ENCODE measurements around the gene BMP7. TPM values are rescaled to one million over a fixed set of nuclear protein-coding genes. Genes with fewer than 3 reads are reported as not detected.

BMP7 gene
- total and polyA plus RNA-seq, 2 donors (not counting 3 experiments of a cell fraction or from before 2014, with no cell fraction given), result not detected

DNA sequence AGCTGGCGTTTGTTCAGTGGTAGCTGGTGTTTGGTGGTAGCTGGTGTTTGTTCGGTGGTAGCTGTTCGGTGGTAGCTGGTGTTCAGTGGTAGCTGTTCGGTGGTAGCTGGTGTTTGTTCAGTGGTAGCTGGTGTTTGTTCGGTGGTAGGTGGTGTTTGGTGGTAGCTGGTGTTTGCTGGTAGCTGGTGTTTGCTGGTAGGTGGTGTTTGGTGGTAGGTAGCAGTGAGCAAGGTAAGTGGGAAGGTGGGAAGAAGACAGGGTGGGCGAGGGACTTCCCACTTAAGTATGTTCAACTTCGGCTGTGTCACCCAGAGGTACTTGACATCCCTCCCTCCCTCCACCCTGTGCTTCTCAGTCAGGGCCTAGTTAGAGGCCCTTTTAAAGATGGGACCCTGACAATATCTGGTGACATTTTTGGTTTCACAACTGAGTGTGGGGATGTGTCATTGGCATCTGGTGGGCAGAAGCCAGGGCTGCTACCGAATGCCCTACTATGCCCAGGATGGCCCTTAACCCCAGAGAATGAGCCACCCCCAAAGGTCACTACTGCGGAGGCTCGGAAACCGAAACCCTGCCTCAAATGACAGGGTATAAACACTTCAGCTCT, 47.3 kb downstream of the BMP7 start:
- H3K4me3 ChIP-seq (replicated peaks in 1 of 3; ENCODE audit: insufficient read depth in 1 of 3, low read depth in 1 of 3, low read length in 3 of 3), result no peak overlapping the region
- H3K9me3 ChIP-seq (replicated peaks; ENCODE audit: control insufficient read depth, insufficient read depth, low read length), result no peaks in the 10 kb centered on the region
- H3K4me1 ChIP-seq (ENCODE audit: control insufficient read depth, extremely low read depth, insufficient read depth, low read length), result no peaks in the 10 kb centered on the region
- no peak overlapping the region for H3K4me2 ChIP-seq (ENCODE audit: insufficient read depth, low read length)
- H3K27ac ChIP-seq (ENCODE audit: insufficient read depth, low read depth, low read length), result no peak overlapping the region
- intact Hi-C loops (cut with micrococcal nuclease) (no loop called here), dilution Hi-C loops (cut with MboI; ENCODE audit: extremely low pct_ligation_motif_present, low sequenced_read_pairs) (no loop called here)
- no peak overlapping the region for H3K9ac ChIP-seq (replicated peaks; ENCODE audit: extremely low read depth, insufficient read depth, low read length)
- no TSS peak for BruUV-seq (replicated peaks)
- CTCF ChIA-PET, result no interaction called here
- no peaks in the 10 kb centered on the region for H4K20me1 ChIP-seq (replicated peaks; ENCODE audit: control insufficient read depth, extremely low read depth, insufficient read depth, low read length)
- POLR2A ChIA-PET, result no interaction called here
- TF ChIP-seq, protein P1, sequence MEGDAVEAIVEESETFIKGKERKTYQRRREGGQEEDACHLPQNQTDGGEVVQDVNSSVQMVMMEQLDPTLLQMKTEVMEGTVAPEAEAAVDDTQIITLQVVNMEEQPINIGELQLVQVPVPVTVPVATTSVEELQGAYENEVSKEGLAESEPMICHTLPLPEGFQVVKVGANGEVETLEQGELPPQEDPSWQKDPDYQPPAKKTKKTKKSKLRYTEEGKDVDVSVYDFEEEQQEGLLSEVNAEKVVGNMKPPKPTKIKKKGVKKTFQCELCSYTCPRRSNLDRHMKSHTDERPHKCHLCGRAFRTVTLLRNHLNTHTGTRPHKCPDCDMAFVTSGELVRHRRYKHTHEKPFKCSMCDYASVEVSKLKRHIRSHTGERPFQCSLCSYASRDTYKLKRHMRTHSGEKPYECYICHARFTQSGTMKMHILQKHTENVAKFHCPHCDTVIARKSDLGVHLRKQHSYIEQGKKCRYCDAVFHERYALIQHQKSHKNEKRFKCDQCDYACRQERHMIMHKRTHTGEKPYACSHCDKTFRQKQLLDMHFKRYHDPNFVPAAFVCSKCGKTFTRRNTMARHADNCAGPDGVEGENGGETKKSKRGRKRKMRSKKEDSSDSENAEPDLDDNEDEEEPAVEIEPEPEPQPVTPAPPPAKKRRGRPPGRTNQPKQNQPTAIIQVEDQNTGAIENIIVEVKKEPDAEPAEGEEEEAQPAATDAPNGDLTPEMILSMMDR (IDR thresholded peaks at IDR 0.05; ENCODE audit: extremely low read depth in 1 of 2, insufficient read depth in 1 of 2, low read depth in 1 of 2, low read length in 2 of 2), result no peak
- TF ChIP-seq MYC (IDR thresholded peaks at IDR 0.05; ENCODE audit: low read depth, low read length), result no peak
- no peak for TF ChIP-seq POLR2A (IDR thresholded peaks at IDR 0.05; ENCODE audit: low read depth, low read length)
- no peak for TF ChIP-seq EZH2 (IDR thresholded peaks at IDR 0.05; ENCODE audit: borderline replicate concordance, low read depth, low read length, severe bottlenecking)
- no peak for TF ChIP-seq POLR2AphosphoS5 (IDR thresholded peaks at IDR 0.05; ENCODE audit: insufficient read depth, low read depth, low read length)
- TF ChIP-seq FOS (IDR thresholded peaks at IDR 0.05; ENCODE audit: borderline replicate concordance, insufficient read depth, low read length), result no peak
- TF ChIP-seq, protein P2, sequence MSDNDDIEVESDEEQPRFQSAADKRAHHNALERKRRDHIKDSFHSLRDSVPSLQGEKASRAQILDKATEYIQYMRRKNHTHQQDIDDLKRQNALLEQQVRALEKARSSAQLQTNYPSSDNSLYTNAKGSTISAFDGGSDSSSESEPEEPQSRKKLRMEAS (IDR thresholded peaks at IDR 0.05; ENCODE audit: insufficient read depth, insufficient read length), result no peak
- TF ChIP-seq JUN (IDR thresholded peaks at IDR 0.05; ENCODE audit: borderline replicate concordance, insufficient read depth, insufficient read length, low read depth), result no peak
- TF ChIP-seq GATA2 (IDR thresholded peaks at IDR 0.05; ENCODE audit: insufficient read depth, insufficient read length, low read depth, low read length), result no peak
- H3K9me1 ChIP-seq (replicated peaks; ENCODE audit: control insufficient read depth, extremely low read depth, insufficient read depth, low read length), result no peaks in the 10 kb centered on the region
- no peaks in the 10 kb centered on the region for H3K36me3 ChIP-seq (ENCODE audit: control insufficient read depth in 2 of 2, extremely low read depth in 1 of 2, insufficient read depth in 2 of 2, low read length in 2 of 2)
- no peaks in the 10 kb centered on the region for H3K27me3 ChIP-seq (ENCODE audit: control insufficient read depth in 2 of 2, insufficient read depth in 2 of 2, low read length in 2 of 2)
- no peaks in the 10 kb centered on the region for H3K79me2 ChIP-seq (ENCODE audit: control insufficient read depth, insufficient read depth, low read length)
- FAIRE-seq (no peak), DNase-seq (ENCODE audit: low read depth, low spot score) (no peak)
- H2AFZ ChIP-seq (ENCODE audit: low read depth, low read length), result no peak overlapping the region

Measured in endothelial cell of umbilical vein (primary cell).